OCI-LY7 (cell line): ENCODE results near the gene ME1.

ENCODE experiments used
- CTCF ChIP-seq: fragments of 200-600 bp; sonication (generic); conservative IDR thresholded peaks from 2 replicates; pipeline ENCODE4 v1.5.1; 2014; ENCODE audit warnings: mild to moderate bottlenecking, antibody characterized with exemption, low read length, moderate library complexity, mixed read lengths
- EZH2phosphoT487 ChIP-seq: fragments of 200-600 bp; sonication (generic); IDR thresholded peaks from 2 replicates; pipeline ENCODE4 v1.6.1; 2018; ENCODE audit warnings: low read depth, borderline replicate concordance, mild to moderate bottlenecking, mixed run types, antibody characterized with exemption, low read length, moderate library complexity, mixed read lengths

GRCh38 chr6:83411731-83412130 is 19.1 kb downstream of the ME1 start:
- TF ChIP-seq CTCF (no peak), EZH2phosphoT487 (no peak)
